IPS-15b (cell line): ENCODE data around the gene MRPL30.
"Not testable (repeated sequence)": the region's sequence is repeated elsewhere in the genome, so short reads cannot be mapped to it uniquely, and the experiment has no call there.

Source experiments
- H3K27me3 ChIP-seq: one replicate; pipeline ENCODE4 v1.6.1; 2013; ENCODE audit warnings: low read length; ENCODE audit not compliant: control insufficient read depth, insufficient read depth
- H3K36me3 ChIP-seq: one replicate; pipeline ENCODE4 v1.6.1; 2013; ENCODE audit warnings: low read length; ENCODE audit not compliant: control insufficient read depth, insufficient read depth
- H3K4me1 ChIP-seq: one replicate; pipeline ENCODE4 v1.6.1; 2013; ENCODE audit warnings: mild to moderate bottlenecking, low read length; ENCODE audit not compliant: control insufficient read depth, insufficient read depth
- H3K4me3 ChIP-seq: one replicate; pipeline ENCODE4 v1.5.1; 2013; ENCODE audit warnings: low read depth, low read length
- H3K9ac ChIP-seq: one replicate; pipeline ENCODE4 v1.6.1; 2013; ENCODE audit warnings: low read depth, mild to moderate bottlenecking, low read length
- H3K9me3 ChIP-seq: one replicate; pipeline ENCODE4 v1.6.1; 2013; ENCODE audit warnings: mild to moderate bottlenecking, low read length; ENCODE audit not compliant: control insufficient read depth, insufficient read depth

Gene MRPL30

DNA sequence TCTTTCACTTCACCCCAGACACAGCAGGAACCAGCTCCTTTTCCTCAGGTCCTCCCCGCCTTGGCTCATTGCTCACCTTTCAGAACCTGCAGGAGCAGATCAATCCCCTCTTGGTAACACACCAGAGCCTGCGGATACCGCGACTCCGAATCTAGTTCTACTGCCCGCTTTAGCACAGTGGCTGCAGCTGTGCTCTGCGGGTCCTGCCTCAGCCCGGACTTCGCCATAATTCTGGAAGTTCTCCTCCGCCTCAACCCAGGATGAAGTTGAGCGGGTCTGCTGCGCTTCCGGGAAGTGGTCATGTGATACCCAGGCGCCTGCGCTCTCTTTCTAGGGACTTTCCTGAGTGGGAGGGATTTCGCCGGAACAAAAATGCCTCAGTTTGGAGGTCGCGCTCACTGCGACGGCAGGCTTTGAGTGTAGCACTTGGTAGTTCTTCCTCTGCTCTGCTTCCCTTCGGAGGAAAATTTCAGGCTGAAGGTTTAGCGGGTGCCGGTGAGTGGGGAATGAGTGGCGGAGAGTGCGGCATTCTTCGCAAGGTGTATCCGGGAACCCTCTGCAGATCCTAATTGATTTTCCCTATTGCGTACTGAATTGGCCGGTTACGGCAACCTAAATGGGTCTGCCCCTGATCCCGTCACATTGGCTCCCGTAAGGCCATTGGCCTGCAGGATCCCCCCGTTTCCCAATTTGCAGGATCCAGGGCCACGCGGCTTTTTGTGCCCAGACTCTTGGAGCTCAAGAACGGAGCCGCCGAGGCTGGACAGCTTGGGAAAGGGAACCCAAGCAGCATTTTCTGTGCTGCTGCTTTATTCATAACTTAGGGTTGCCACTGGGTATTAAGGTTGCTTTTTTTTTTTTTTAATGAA lies at the start of gene MRPL30, which contains the start of gene MITD1:
MRPL30 (plus strand) TSS at position 430 of the 869 bp plus-strand sequence. CDS start 5,020 bp downstream, outside the sequence.
MITD1 (minus strand) TSS at position 304 of the 869 bp plus-strand sequence; CDS start at position 227, 77 bp downstream.
- no peaks in the 10 kb centered on the region for H3K4me1 ChIP-seq
- peak within 1 kb of the TSS; percentile 76 for H3K9ac ChIP-seq
- no peaks in the 10 kb centered on the region for H3K36me3 ChIP-seq
- H3K9me3 ChIP-seq: no peaks in the 10 kb centered on the region
- H3K4me3 ChIP-seq: peak within 1 kb of the TSS; percentile 94
- no peaks in the 10 kb centered on the region for H3K27me3 ChIP-seq

DNA sequence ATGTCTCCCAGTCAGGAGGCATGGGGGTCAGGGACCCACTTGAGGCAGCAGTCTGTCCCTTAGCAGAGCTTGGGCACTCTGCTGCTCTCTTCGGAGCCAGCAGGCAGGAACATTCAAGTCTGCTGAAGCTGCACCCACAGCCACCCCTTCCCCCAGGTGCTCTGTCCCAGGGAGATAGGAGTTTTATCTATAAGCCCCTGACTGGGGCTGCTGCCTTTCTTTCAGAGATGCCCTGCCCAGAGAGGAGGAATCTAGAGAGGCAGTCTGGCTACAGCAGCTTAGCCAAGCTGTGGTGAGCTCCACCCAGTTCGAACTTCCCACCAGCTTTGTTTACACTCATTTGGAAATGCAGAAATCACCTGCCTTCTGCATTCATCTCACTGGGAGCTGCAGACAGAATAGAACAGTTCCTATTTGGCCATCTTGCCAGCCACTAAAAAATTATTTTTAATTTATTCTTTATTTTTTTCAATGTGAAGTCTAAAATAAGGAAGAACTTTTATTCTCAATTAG lies 45.9 kb upstream of the MRPL30 start:
- H3K4me3 ChIP-seq, H3K27me3 ChIP-seq, H3K4me1 ChIP-seq, H3K9ac ChIP-seq, H3K9me3 ChIP-seq, H3K36me3 ChIP-seq: not testable (repeated sequence)

DNA sequence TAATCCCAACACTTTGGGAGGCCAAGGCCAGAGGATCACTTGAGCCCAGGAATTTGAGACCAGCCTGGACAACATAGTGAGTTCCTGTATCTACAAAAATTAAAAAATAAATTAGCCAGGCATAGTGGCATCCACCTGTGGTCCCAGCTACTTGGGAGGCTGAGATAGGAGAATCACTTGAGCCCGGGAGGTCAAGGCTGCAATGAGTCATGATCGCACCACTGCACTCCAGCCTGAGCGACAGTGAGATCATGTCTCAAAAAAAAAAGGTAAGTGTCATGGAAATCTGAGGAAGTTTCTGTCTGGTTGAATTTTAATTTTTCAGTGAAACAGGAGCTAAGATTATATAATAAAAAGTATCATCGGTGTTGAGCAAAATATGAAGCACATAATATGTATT lies 42.0 kb upstream of the MRPL30 start:
- Histone ChIP-seq H3K9ac (no peak overlapping the region), H3K36me3 (no peaks in the 10 kb centered on the region), H3K4me3 (no peak overlapping the region), H3K4me1 (no peaks in the 10 kb centered on the region), H3K27me3 (no peaks in the 10 kb centered on the region), H3K9me3 (no peaks in the 10 kb centered on the region)

DNA sequence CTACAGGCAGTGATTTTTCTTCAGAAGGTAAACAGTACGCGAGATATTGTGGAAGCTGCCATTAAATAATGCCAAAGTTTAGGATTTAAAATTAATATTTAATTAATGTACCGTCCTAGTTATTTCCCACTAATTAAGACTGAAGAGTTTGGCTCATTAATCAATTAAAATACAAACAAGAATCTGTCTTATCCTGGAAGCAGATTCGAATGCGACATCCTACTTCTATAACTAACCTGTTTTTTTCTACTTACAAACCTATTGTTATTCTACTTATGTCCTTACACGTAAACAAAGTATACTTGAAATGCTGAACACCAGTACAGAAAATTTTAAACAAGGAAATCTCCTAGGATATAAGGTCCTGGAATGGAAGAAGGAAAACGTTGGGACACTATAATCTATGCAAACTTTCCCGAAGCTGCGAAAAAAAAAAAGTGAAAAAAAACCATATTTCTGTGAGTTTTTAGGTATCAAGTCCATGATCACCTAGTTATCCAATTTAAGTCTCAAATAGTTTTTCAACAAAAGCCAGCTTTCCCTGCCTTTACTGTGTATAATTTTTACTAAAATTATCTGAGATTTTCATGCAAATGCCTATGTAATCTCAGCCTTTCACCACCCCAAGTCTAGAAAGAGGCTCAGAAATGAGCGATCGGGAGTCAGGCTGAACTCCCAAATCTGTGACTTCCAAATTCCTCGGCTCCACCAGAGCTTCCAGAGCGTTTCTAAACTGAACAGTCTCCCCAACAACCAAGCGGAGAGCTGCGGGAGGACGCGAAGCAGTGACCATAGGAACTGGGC lies 40.7 kb upstream of the MRPL30 start:
- H3K4me1 ChIP-seq: no peaks in the 10 kb centered on the region
- H3K27me3 ChIP-seq: no peaks in the 10 kb centered on the region
- H3K36me3 ChIP-seq: peaks cover 2% of the 10 kb centered on the region
- H3K4me3 ChIP-seq: peak overlapping the region; percentile 82
- H3K9me3 ChIP-seq: no peaks in the 10 kb centered on the region
- H3K9ac ChIP-seq: peak overlapping the region; percentile 1

DNA sequence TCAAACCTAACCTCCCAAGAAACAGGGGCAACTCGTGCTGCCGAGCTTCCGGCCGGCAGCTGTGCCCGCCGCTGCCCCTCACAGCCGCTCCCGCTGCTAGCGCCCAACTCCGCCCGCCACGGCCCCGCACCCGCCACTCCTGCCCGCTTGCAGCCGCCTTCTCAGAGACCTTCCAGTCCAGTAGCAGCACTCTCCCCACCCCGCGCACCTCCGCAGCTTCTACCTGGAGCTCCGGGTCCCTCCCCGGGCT lies 40.2 kb upstream of the MRPL30 start:
- H3K9me3 ChIP-seq: no peaks in the 10 kb centered on the region
- no peaks in the 10 kb centered on the region for H3K27me3 ChIP-seq
- no peaks in the 10 kb centered on the region for H3K4me1 ChIP-seq
- H3K9ac ChIP-seq: peak overlapping the region; percentile 1
- peak overlapping the region; percentile 82 for H3K4me3 ChIP-seq
- H3K36me3 ChIP-seq: peaks cover 2% of the 10 kb centered on the region

- Histone ChIP-seq H3K4me1 (no peaks in the 10 kb centered on the region), H3K36me3 (peaks cover 2% of the 10 kb centered on the region), H3K9ac (peak within 1 kb of the TSS; percentile 85)
Observed at GRCh38 chr2:99141110-99142108, 39.6 kb upstream of the MRPL30 start, which contains the start of gene C2orf15. Gene C2orf15, plus strand, starts transcription at chr2:99141707. Its CDS starts 8,852 bp downstream, at chr2:99150559.

GRCh38 chr2:99150706-99151105 lies 30.3 kb upstream of the MRPL30 start:
- H3K4me1 ChIP-seq: peaks cover 5% of the 10 kb centered on the region
- no peak overlapping the region for H3K4me3 ChIP-seq
- no peak overlapping the region for H3K9ac ChIP-seq
- H3K36me3 ChIP-seq: no peaks in the 10 kb centered on the region
- no peaks in the 10 kb centered on the region for H3K9me3 ChIP-seq
- H3K27me3 ChIP-seq: no peaks in the 10 kb centered on the region

More at GRCh38 chr2:99141110-99142108, 39.6 kb upstream of the MRPL30 start, which contains the start of gene C2orf15:
- Histone ChIP-seq H3K4me3 (peak within 1 kb of the TSS; percentile 82), H3K9me3 (no peaks in the 10 kb centered on the region), H3K27me3 (no peaks in the 10 kb centered on the region)

DNA sequence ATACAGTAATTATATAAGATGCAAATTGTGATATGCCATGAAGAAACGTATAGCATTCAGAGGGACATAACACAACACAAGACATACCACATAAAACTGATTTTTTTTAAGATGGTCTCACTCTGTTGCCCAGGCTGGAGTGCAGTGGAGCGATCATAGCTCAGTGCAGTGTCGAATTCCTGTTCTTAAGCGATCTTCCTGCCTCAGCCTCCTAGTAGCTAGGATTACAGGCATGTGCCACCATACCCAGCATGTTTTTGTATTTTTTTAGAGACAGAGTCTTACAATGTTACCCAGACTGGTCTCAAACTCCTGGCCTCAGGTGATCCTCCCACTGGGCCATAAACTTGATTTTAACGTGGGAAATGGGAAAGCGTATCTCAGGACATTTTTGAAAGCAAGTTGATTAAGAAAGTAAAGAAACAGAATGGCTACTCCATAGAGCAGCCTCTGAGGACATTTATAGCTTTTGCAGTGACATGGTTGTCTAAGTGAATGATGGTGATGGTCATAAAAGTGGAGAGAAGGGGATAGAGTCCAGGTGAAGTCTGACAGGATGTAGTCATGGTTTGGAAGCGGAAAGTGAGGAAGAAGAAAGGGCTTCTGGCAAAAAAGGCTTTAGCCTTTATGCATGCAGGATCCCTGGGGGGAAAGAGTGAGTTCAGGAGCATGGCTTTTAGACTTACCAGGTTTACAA lies 28.6 kb upstream of the MRPL30 start:
- Histone ChIP-seq H3K9me3 (no peaks in the 10 kb centered on the region), H3K27me3 (no peaks in the 10 kb centered on the region), H3K4me1 (peaks cover 5% of the 10 kb centered on the region), H3K4me3 (no peak overlapping the region), H3K36me3 (no peaks in the 10 kb centered on the region), H3K9ac (no peak overlapping the region)

- peak overlapping the region; percentile 62 for H3K9ac ChIP-seq
- H3K36me3 ChIP-seq: no peaks in the 10 kb centered on the region
- peak overlapping the region; percentile 66 for H3K4me3 ChIP-seq
- no peaks in the 10 kb centered on the region for H3K27me3 ChIP-seq
- peaks cover 5% of the 10 kb centered on the region for H3K4me1 ChIP-seq
- no peaks in the 10 kb centered on the region for H3K9me3 ChIP-seq
Observed at GRCh38 chr2:99153921-99154604, 26.9 kb upstream of the MRPL30 start.
